HL-60 (cell line): Measurements from ENCODE around the gene SLC12A8.

ENCODE experiments used
- DNase-seq, 2 experiments: peaks; one replicate each; pipeline ENCODE4 v3.0.0-alpha.2; 2010 to 2020; ENCODE audit warnings: low read depth in 1 of 2, low spot score in 1 of 2
- H3K27ac ChIP-seq: fragments of 250-450 bp; sonication (Bioruptor Pico); replicated peaks from 2 replicates; pipeline ENCODE4 v1.5.1; 2020; ENCODE audit warnings: mild to moderate bottlenecking, moderate library complexity
- H3K27me3 ChIP-seq: fragments of 250-450 bp; sonication (Bioruptor Pico); 2 replicates; pipeline ENCODE4 v1.5.1; 2021; ENCODE audit warnings: mild to moderate bottlenecking, moderate library complexity; ENCODE audit not compliant: insufficient read depth, poor library complexity, severe bottlenecking
- H3K4me3 ChIP-seq: replicated peaks from 2 replicates; pipeline ENCODE4 v1.5.1; 2011; ENCODE audit warnings: mild to moderate bottlenecking, control low read depth, low read length; ENCODE audit not compliant: insufficient read depth
- GABPA ChIP-seq: IDR thresholded peaks from 2 replicates; pipeline ENCODE4 v1.6.1; 2012; ENCODE audit warnings: low read depth
- POLR2AphosphoS5 ChIP-seq: IDR thresholded peaks from 2 replicates; pipeline ENCODE4 v1.6.1; 2012; ENCODE audit warnings: low read depth
- REST ChIP-seq: IDR thresholded peaks from 2 replicates; pipeline ENCODE4 v1.6.1; 2012; ENCODE audit warnings: low read depth; ENCODE audit not compliant: insufficient replicate concordance
- SPI1 ChIP-seq: IDR thresholded peaks from 2 replicates; pipeline ENCODE4 v1.6.1; 2012; ENCODE audit warnings: low read depth, mild to moderate bottlenecking, borderline replicate concordance
- TF ChIP-seq, protein P1 (sequence below): IDR thresholded peaks from one replicate; pipeline ENCODE4 v1.5.1; 2011; ENCODE audit warnings: low read length, control low read depth, inconsistent platforms; ENCODE audit not compliant: insufficient read depth

The SLC12A8 gene

GRCh38 chr3:125073390-125073905 lies 139.1 kb downstream of the SLC12A8 start:
- no peak for DNase-seq
- H3K27me3 ChIP-seq, result no peaks in the 10 kb centered on the region
- no peak overlapping the region for H3K27ac ChIP-seq
- no peak overlapping the region for H3K4me3 ChIP-seq
- TF ChIP-seq, protein P1, sequence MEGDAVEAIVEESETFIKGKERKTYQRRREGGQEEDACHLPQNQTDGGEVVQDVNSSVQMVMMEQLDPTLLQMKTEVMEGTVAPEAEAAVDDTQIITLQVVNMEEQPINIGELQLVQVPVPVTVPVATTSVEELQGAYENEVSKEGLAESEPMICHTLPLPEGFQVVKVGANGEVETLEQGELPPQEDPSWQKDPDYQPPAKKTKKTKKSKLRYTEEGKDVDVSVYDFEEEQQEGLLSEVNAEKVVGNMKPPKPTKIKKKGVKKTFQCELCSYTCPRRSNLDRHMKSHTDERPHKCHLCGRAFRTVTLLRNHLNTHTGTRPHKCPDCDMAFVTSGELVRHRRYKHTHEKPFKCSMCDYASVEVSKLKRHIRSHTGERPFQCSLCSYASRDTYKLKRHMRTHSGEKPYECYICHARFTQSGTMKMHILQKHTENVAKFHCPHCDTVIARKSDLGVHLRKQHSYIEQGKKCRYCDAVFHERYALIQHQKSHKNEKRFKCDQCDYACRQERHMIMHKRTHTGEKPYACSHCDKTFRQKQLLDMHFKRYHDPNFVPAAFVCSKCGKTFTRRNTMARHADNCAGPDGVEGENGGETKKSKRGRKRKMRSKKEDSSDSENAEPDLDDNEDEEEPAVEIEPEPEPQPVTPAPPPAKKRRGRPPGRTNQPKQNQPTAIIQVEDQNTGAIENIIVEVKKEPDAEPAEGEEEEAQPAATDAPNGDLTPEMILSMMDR, result no peak
- no peak for TF ChIP-seq GABPA
- no peak for TF ChIP-seq POLR2AphosphoS5
- no peak for TF ChIP-seq REST
- no peak for TF ChIP-seq SPI1

- H3K27ac ChIP-seq, result no peak overlapping the region
- no peaks in the 10 kb centered on the region for H3K27me3 ChIP-seq
- TF ChIP-seq, protein P1, result no peak
- TF ChIP-seq POLR2AphosphoS5 (no peak), REST (no peak), SPI1 (no peak), GABPA (no peak)
- no peak overlapping the region for H3K4me3 ChIP-seq
- no peak for DNase-seq
Observed at GRCh38 chr3:125072749-125073389, 139.7 kb downstream of the SLC12A8 start.

- Histone ChIP-seq H3K4me3 (no peak overlapping the region), H3K27ac (no peak overlapping the region), H3K27me3 (no peaks in the 10 kb centered on the region)
- TF ChIP-seq REST (no peak), GABPA (no peak), POLR2AphosphoS5 (no peak), SPI1 (no peak)
- TF ChIP-seq, protein P1, result no peak
- DNase-seq, result no peak
Observed at GRCh38 chr3:125072301-125072700, 140.2 kb downstream of the SLC12A8 start.
